ENCODE data around the gene MAP2K7. TPM values are rescaled to one million over a fixed set of nuclear protein-coding genes. Genes with fewer than 3 reads are reported as not detected.

MAP2K7 gene
- total RNA-seq, 2 donors from 2014 or later, result 26.3 to 38.3 TPM

DNA sequence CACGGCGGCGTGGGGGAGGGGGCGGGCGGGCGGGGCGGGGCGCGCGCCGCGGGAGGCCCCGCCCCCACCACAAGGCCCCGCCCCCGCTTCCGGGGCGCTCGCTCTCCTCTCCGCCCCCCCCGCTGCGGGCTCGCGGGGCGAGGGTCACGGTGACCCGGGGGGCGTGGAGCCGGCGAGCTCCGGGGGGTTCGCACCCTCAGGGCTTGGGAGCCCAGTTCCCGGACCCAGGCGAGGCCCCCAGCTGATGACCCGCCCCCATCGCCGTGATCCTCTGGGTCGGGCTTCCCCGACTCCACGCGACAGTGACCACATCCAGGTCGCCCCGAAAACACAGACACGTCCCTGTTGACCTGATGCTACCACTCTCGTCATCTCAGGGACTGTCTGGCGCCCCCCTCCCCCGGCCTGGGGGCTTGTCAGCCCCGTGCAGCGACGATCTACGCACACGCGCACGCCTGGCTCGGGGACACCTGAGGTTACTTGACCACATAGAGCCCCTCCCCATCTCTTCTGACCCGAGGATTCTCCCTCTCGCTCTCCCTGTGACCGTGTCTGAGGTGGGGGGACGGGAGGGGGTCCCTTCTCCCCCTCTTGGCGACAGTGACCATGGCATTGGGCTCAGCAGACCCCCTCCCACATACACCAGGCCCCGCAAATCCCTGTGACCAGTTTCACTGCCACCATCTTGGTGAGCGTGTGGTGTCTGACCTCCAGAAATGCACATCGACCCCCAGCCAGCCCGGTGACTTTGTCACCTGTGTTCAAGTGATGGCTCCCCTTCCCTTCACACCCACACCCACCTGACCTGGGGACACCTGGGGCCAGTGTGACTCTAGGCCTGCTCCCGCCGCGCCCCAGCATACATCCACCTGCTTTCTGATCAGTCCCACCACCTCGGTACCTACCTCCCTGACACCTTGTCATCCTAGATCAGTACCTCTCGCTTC, 670 bp downstream of the MAP2K7 start:
- Histone ChIP-seq H3K36me3 (no peaks in the 10 kb centered on the region), H3K9ac (ENCODE audit: low read depth in 2 of 2, low read length in 2 of 2) (peak overlapping the region; percentile 91), H3K27me3 (no peaks in the 10 kb centered on the region), H3K4me1 (peaks cover 14% of the 10 kb centered on the region), H3K9me3 (no peaks in the 10 kb centered on the region), H3K27ac (peak overlapping the region; percentile 61), H3K4me3 (peak overlapping the region; percentile 95)
- intact Hi-C loops (cut with DNase I), result no loop called here
- peak; percentile 62 for DNase-seq
- TF ChIP-seq, protein P1, sequence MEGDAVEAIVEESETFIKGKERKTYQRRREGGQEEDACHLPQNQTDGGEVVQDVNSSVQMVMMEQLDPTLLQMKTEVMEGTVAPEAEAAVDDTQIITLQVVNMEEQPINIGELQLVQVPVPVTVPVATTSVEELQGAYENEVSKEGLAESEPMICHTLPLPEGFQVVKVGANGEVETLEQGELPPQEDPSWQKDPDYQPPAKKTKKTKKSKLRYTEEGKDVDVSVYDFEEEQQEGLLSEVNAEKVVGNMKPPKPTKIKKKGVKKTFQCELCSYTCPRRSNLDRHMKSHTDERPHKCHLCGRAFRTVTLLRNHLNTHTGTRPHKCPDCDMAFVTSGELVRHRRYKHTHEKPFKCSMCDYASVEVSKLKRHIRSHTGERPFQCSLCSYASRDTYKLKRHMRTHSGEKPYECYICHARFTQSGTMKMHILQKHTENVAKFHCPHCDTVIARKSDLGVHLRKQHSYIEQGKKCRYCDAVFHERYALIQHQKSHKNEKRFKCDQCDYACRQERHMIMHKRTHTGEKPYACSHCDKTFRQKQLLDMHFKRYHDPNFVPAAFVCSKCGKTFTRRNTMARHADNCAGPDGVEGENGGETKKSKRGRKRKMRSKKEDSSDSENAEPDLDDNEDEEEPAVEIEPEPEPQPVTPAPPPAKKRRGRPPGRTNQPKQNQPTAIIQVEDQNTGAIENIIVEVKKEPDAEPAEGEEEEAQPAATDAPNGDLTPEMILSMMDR (IDR thresholded peaks at IDR 0.05), result no peak

DNA sequence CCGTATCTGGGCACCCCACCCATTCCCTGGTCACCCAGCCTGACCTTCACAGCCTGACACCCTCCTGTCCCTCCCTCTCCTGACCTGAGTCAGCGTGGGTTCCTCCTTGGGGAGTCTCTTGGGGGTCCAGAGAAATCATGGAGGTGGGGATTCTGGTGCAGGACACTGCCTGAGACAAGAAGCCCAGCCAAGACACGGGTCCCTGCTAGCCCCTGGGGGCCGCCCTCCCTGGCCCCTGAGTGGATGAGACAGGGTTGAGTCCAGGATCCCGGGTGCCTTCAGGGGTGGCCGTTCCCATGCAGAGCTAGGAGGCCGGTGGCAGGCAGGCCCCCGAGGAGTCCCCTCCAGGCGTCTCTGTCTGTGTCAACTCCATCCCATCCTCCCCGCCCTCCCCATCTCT, 1.6 kb downstream of the MAP2K7 start:
- TF ChIP-seq, protein P1 (IDR thresholded peaks at IDR 0.05), result no peak
- Histone ChIP-seq H3K9me3 (no peaks in the 10 kb centered on the region), H3K4me1 (peaks cover 14% of the 10 kb centered on the region), H3K27ac (no peak overlapping the region), H3K4me3 (no peak overlapping the region), H3K9ac (ENCODE audit: low read depth in 2 of 2, low read length in 2 of 2) (peak overlapping the region; percentile 91), H3K36me3 (peaks cover 5% of the 10 kb centered on the region), H3K27me3 (no peaks in the 10 kb centered on the region)
- no peak for DNase-seq
- intact Hi-C loops (cut with DNase I), result no loop called here

DNA sequence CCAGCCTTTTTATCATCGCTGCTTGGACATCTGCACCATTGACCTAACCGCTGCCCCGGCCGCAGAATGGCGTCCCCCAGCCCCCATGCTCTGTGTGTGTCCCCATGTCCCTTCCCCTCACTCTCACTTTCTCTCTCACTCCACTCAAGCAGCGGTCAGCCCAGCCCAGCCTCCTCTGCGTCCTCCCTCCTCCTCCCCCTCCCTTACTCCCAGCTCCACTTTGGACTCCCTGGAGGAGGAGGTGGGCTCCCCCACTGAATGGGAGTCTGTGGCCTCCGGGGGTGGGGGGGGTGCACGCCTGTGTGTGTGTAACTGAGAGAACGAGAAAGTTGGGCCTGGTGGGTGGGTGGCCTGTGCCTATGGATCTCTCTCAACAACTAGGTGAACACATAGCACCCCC, 2.2 kb downstream of the MAP2K7 start:
- TF ChIP-seq, protein P1 (IDR thresholded peaks at IDR 0.05), result no peak
- no peak overlapping the region for H3K27ac ChIP-seq
- H3K9ac ChIP-seq (ENCODE audit: low read depth in 2 of 2, low read length in 2 of 2), result no peak overlapping the region
- intact Hi-C loops (cut with DNase I), result no loop called here
- H3K36me3 ChIP-seq, result peaks cover 8% of the 10 kb centered on the region
- no peak for DNase-seq
- no peak overlapping the region for H3K4me3 ChIP-seq
- no peaks in the 10 kb centered on the region for H3K9me3 ChIP-seq
- peaks cover 14% of the 10 kb centered on the region for H3K4me1 ChIP-seq
- no peaks in the 10 kb centered on the region for H3K27me3 ChIP-seq

DNA sequence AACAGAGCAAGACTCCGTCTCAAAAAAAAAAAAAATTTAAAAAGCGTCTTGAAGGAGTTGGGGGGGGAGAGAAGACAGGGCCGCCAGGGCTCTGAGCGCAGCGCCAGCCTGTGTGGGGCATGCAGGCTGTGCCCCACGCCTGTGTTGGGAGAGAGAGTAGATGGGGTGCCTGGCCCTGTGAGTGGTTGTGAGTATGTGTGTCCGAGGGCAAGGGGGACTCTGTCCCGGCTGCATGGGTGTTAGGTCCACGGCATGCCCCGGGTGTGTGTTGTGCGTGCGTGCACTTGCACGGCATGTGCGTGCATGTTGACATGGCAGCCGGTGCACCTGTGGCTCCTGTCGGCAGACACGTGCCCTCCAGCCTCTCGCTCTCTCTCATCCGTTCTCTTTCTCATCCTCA, 3.4 kb downstream of the MAP2K7 start:
- TF ChIP-seq, protein P1 (IDR thresholded peaks at IDR 0.05), result no peak

DNA sequence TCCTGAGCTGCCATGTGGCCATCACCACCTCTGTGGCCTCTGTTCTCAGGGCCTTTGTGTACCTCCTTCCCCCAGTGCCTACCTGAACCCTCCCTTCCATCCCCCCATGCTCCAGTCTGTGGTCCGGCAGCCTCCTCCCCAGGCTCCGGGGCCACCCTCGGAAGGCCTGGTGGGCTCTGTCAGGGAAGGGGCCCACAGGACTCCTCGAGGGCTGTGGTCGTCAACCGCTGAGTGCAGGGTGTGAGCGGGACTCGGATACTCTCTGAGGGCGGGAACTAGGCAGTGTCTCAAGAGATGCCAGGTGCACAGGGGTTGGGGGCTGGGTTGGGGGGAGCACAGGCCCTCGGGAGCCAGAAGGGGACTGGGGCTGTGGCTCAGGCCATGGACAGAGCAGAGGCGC, 3.9 kb downstream of the MAP2K7 start:
- H3K27me3 ChIP-seq, result no peaks in the 10 kb centered on the region
- peaks cover 13% of the 10 kb centered on the region for H3K4me1 ChIP-seq
- no peak for DNase-seq
- intact Hi-C loops (cut with DNase I), result no loop called here
- H3K36me3 ChIP-seq, result peaks cover 8% of the 10 kb centered on the region
- H3K27ac ChIP-seq, result no peak overlapping the region
- H3K9ac ChIP-seq (ENCODE audit: low read depth in 2 of 2, low read length in 2 of 2), result no peak overlapping the region
- TF ChIP-seq, protein P1 (IDR thresholded peaks at IDR 0.05), result no peak
- H3K4me3 ChIP-seq, result no peak overlapping the region
- H3K9me3 ChIP-seq, result no peaks in the 10 kb centered on the region

More for the DNA sequence above, 3.4 kb downstream of the MAP2K7 start:
- no peak for DNase-seq
- intact Hi-C loops (cut with DNase I), result no loop called here
- no peak overlapping the region for H3K27ac ChIP-seq
- H3K36me3 ChIP-seq, result peaks cover 8% of the 10 kb centered on the region
- no peak overlapping the region for H3K4me3 ChIP-seq
- H3K9ac ChIP-seq (ENCODE audit: low read depth in 2 of 2, low read length in 2 of 2), result no peak overlapping the region
- H3K27me3 ChIP-seq, result no peaks in the 10 kb centered on the region
- peaks cover 14% of the 10 kb centered on the region for H3K4me1 ChIP-seq
- H3K9me3 ChIP-seq, result no peaks in the 10 kb centered on the region

All from colonic mucosa (tissue), 4 donors.